GM12875 (cell line): ENCODE results near the gene RPS6KA2.

Source experiments
- H3K4me3 ChIP-seq: one replicate; pipeline ENCODE4 v1.5.1; 2011; ENCODE audit warnings: low read depth, low read length, control low read depth
- CTCF ChIP-seq: IDR thresholded peaks from 2 replicates; pipeline ENCODE4 v1.5.1; 2011; ENCODE audit warnings: low read depth, mild to moderate bottlenecking, control low read depth, inconsistent platforms, low read length, moderate library complexity, borderline replicate concordance; ENCODE audit not compliant: insufficient read depth

The RPS6KA2 gene

GRCh38 chr6:166379103-166379586 lies 247.9 kb downstream of the RPS6KA2 start:
- H3K4me3 ChIP-seq: no peak overlapping the region
- TF ChIP-seq CTCF: no peak

DNA sequence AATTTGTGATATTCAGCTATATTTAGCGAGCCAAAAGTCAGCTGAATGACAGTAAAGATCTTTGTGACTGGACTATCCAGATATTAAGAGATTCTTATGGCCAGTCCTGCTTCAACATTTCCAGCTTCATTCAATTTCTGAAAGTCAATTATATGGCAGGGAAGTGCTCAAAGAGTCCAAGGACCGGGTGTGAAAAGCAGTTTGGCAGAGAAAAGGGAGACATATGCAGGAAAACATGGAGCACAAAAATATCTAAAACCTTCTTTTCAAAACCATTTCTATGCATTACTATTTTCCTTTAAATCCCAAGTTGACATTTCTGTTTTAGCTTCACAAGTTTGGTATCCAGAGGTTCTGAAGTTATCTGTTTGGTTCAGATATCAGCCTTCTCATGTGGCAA lies 249.3 kb downstream of the RPS6KA2 start:
- H3K4me3 ChIP-seq: no peak overlapping the region
- no peak for TF ChIP-seq CTCF

DNA sequence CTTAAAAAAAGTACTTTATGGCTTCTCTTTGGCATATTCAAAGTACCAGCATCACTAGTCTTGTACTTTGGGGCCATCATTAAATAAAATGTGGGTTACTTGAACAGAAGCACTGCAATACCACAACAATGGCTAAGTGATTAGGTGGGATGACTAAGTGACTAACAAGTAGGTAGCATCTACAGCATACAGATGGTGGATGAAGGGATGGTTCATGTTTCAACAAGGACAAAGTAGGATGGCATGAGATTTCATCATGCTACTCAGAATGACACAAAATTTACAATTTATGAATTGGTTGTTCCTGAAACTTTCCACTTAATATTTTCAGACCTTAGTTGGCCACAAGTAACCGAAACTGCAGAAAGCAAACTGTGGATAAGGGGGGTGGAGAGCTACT lies 252.0 kb downstream of the RPS6KA2 start:
- TF ChIP-seq CTCF: no peak
- H3K4me3 ChIP-seq: no peak overlapping the region

DNA sequence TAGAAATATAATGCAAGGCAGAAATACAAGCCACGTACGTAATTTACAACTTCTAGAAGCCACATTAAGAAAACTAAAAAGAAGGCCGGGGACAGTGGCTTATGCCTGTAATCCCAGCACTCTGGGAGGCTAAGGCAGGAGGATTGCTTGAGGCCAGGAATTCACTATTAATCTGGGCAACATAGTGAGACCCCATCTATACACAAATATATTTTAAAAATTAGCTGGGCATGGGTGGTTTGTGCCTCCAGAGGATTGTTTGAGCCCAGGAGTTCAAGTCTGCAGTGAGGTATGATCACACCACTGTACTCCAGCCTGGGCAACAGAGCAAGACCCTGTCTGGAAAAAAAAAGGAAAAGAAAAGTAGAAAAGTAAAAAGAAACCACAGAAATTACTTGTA lies 256.6 kb downstream of the RPS6KA2 start:
- TF ChIP-seq CTCF: no peak
- H3K4me3 ChIP-seq: no peak overlapping the region

DNA sequence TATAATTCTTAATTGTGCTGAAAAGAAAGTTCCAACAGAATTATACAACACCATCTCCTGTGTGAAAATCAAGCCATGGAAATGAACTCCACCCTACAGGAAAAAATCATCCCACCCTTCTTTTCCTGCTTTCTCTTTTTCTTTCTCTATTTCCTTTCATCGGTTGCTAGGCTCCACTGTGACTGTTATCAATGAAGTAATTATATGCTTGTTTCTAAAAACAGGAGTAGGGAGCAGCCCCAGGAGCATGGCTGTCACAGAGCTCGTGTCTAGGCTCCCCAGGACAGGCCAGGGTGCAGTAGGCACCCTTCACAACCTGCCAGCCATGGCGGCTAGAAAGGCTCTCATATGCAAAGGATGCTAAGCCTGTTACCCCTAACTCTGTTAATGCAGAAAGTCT lies 257.3 kb downstream of the RPS6KA2 start:
- no peak for TF ChIP-seq CTCF
- no peak overlapping the region for H3K4me3 ChIP-seq

- no peak overlapping the region for H3K4me3 ChIP-seq
Observed at GRCh38 chr6:166366921-166367320, 260.1 kb downstream of the RPS6KA2 start.

More at GRCh38 chr6:166366921-166367320, 260.1 kb downstream of the RPS6KA2 start:
- no peak for TF ChIP-seq CTCF
